Pancreas (tissue), 10 donors: ENCODE data around the gene KCNAB2. TPM values are rescaled to one million over a fixed set of nuclear protein-coding genes. Genes with fewer than 3 reads are reported as not detected.

Experiments
- ATAC-seq, 4 donors: fragments of 200-7000 bp; cut with Tn5 transposase; one replicate each; pipeline versions ENCODE4 v1.8.0 to v1.9.1; 2020; ENCODE audit warnings: mild to moderate bottlenecking in 4 of 4, moderate library complexity in 4 of 4
- DNase-seq, 6 donors: peaks; one replicate each; pipeline ENCODE4 v3.0.0-alpha.2; 2020
- FAIRE-seq: peaks from 2 replicates; lab custom pipeline; 2012; peaks lifted over from hg19 to GRCh38; lab: Jason Lieb, UNC
- H3K27ac ChIP-seq, 4 donors: fragments of 200-600 bp; sonication (generic); 1 replicate in 3 of 4; 2 replicates in 1 of 4; pipeline versions ENCODE4 v1.5.0 to v1.8.0; 2020
- H3K27me3 ChIP-seq, 4 donors: fragments of 200-600 bp; one replicate each; pipeline ENCODE4 v1.8.0; 2021
- H3K36me3 ChIP-seq, 3 donors: fragments of 200-600 bp; sonication (generic) in 1 of 3; one replicate each; pipeline versions ENCODE4 v1.5.0 to v1.8.0; 2020 to 2021
- H3K4me1 ChIP-seq, 3 donors: fragments of 200-600 bp; one replicate each; pipeline ENCODE4 v1.8.0; 2021
- H3K4me3 ChIP-seq, 4 donors: fragments of 200-600 bp; sonication (generic) in 2 of 4; one replicate each; pipeline versions ENCODE4 v1.5.0 to v1.8.0; 2020 to 2021
- H3K9me3 ChIP-seq, 4 donors: fragments of 200-600 bp; one replicate each; pipeline ENCODE4 v1.8.0; 2021
- WGBS, 2 donors: extraction: QIAGEN DNeasy Blood & Tissue Kit; methylation state at CpG; one replicate each; pipeline ENCODE4 v1.1.7; 2013; 5-methylcytosine and 5-hydroxymethylcytosine counted together
- intact Hi-C, 3 donors: fragments of 100-400 bp; cut with DNase I; formaldehyde crosslinking; loops; one replicate each; pipeline versions ENCODE4 v1.11.1 to v1.14.2; 2022
- polyA plus RNA-seq, 2 donors: library from polyadenylated mRNA; stranded (reverse); fragments of 200-250 nt; gene quantifications; one replicate each; pipeline ENCODE4 v1.2.3, GENCODE V29; 2013
- total RNA-seq, 6 donors: library from RNA; stranded (reverse); fragmentation: NEBNext Ultra II Directional in 4 of 6; extraction: Animal tissue kit (Norgen Biotek cat#: 25700) in 4 of 6; gene quantifications; one replicate each; pipeline versions ENCODE4 v1.2.1 to v1.2.4, GENCODE V29; 2021 to 2023
- TF ChIP-seq, protein P1 (sequence below), 4 donors: fragments of 200-600 bp; sonication (generic) in 3 of 4; IDR thresholded peaks; one replicate each; pipeline versions ENCODE4 v1.5.0 to v1.8.0; 2021; ENCODE audit warnings: antibody characterized with exemption in 4 of 4
- donor health status: healthy with polysubstance abuse.
- donor health status: DM: no; HTN: no; CAD: no; lungs with moderate emphysema.
- donor health status: DM: no; HTN: no; CAD: no.
- donor health status: control.
- donor health status: control.
- donor health status: Bipolar disorder and iron deficiency.
- donor health status: DM: yes; HTN: yes; CAD: no.
- donor health status: DM: no; HTN: no; CAD: no.
- donor health status: DM: no; HTN: no; CAD: no.
- donor health status: DM: yes; HTN: yes; CAD: no.

KCNAB2 gene
- total and polyA plus RNA-seq, 8 donors, result 1.2 to 9.0 (median 4.3) TPM

DNA sequence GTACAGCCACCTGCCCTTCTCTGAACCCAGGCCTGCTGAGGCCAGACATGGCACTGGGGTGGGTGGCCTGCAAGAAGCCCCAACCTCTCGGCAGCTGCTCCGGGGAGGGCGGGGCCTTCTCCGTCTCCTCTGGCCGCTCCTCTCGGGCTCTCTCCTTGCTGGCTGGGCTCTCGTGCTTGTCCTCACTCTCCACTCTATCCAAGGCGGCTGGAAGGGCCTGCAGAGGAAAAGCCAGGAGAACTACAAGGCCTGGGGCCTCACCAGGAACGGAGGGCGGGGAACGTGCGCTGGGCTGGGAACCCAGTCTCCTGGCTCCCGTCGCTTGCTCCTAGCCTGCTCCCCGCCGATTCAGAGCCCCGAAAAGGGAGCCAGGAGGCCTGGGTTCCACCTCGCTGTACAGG is 75.3 kb downstream of the KCNAB2 start:
- no peak for ATAC-seq
- Histone ChIP-seq H3K9me3 (no peaks in the 10 kb centered on the region), H3K4me1 (no peaks in the 10 kb centered on the region), H3K27me3 (no peaks in the 10 kb centered on the region), H3K27ac (no peak overlapping the region), H3K4me3 (no peak overlapping the region), H3K36me3 (no peaks in the 10 kb centered on the region)
- intact Hi-C loops, result no loop called here
- DNase-seq, result peak in 2 of 6 donors; percentile 42 to 49
- FAIRE-seq, result no peak
- WGBS, 2 donors, result 79 to 81% methylated on average over 18 of the region's 18 CpGs
- TF ChIP-seq, protein P1, sequence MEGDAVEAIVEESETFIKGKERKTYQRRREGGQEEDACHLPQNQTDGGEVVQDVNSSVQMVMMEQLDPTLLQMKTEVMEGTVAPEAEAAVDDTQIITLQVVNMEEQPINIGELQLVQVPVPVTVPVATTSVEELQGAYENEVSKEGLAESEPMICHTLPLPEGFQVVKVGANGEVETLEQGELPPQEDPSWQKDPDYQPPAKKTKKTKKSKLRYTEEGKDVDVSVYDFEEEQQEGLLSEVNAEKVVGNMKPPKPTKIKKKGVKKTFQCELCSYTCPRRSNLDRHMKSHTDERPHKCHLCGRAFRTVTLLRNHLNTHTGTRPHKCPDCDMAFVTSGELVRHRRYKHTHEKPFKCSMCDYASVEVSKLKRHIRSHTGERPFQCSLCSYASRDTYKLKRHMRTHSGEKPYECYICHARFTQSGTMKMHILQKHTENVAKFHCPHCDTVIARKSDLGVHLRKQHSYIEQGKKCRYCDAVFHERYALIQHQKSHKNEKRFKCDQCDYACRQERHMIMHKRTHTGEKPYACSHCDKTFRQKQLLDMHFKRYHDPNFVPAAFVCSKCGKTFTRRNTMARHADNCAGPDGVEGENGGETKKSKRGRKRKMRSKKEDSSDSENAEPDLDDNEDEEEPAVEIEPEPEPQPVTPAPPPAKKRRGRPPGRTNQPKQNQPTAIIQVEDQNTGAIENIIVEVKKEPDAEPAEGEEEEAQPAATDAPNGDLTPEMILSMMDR (IDR thresholded peaks at IDR 0.05), result no peak

DNA sequence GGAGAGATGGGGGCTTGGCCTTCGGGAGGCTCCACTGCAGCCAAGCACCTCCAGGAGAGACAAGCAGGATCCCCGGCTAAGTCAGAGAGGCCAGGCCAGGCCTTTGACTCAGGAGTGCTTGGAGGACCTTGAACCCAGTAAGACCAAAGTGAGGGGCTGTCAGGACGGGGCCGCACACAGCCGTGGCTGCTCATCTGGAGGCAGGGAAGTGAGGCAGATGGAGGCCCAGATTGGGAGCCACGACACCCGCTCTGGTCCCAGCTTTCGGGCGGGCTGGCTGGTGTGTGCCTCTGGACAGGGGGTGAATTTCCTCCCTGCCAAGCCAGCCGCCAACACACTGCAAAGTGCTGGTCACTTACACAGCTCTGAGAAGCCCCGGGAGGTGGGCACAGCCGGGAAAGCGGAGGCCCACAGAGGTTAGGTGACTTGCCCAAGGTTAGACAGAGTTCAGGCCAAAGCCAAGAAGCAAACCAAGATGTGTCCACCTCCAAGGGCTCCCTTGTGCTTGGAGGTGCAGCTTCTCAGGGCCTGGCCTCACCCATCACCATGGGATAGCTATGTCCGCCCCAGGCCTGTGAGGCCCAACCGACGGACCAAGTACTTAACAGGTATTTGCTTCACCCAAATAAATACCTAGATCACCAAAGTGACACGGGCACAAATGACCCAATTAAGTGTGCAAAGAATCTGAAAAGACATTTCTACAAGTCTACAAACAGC is 76.1 kb downstream of the KCNAB2 start:
- Histone ChIP-seq H3K27me3 (no peaks in the 10 kb centered on the region), H3K27ac (no peak overlapping the region), H3K9me3 (no peaks in the 10 kb centered on the region), H3K36me3 (no peaks in the 10 kb centered on the region), H3K4me1 (no peaks in the 10 kb centered on the region), H3K4me3 (no peak overlapping the region)
- TF ChIP-seq, protein P1 (IDR thresholded peaks at IDR 0.05), result no peak
- intact Hi-C loops, result no loop called here
- WGBS, 2 donors, result 81 to 89% methylated on average over 17 of the region's 17 CpGs
- FAIRE-seq (no peak), DNase-seq (peak in 2 of 6 donors; percentile 45 to 46), ATAC-seq (no peak)

GRCh38 chr1:6123083-6123482 is 77.4 kb downstream of the KCNAB2 start:
- intact Hi-C loops, result no loop called here
- no peak for ATAC-seq
- no peaks in the 10 kb centered on the region for H3K36me3 ChIP-seq
- no peaks in the 10 kb centered on the region for H3K27me3 ChIP-seq
- no peak overlapping the region for H3K27ac ChIP-seq
- TF ChIP-seq, protein P1 (IDR thresholded peaks at IDR 0.05), result no peak
- H3K4me3 ChIP-seq, result no peak overlapping the region
- no peak for FAIRE-seq
- 74 to 80% methylated on average over 7 of the region's 7 CpGs for WGBS, 2 donors
- DNase-seq, result no peak
- H3K4me1 ChIP-seq, result no peaks in the 10 kb centered on the region
- H3K9me3 ChIP-seq, result no peaks in the 10 kb centered on the region

DNA sequence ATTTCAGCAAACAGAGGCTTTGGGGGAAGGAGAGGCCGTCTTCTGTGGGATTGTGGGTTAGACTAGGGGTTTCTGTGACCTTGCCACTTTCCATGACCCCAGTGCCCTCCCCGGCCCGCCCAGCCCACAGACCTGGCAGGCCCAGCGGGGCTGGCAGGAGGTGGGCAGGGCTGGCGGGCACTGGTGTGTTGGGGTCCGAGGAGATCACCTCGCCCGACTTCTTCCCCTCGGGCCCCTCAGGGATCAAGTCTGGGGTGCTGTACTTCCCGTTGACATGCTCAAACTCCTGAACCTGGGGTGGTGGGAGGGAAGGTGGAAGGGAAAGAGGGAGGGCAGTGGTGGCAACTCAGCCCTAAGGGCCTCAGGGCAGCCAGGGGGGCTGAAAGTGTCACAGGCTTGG is 78.1 kb downstream of the KCNAB2 start:
- intact Hi-C loops, result no loop called here
- DNase-seq, result peak in 2 of 6 donors; percentile 43 to 54
- FAIRE-seq, result no peak
- Histone ChIP-seq H3K27me3 (no peaks in the 10 kb centered on the region), H3K4me1 (no peaks in the 10 kb centered on the region), H3K4me3 (no peak overlapping the region), H3K9me3 (no peaks in the 10 kb centered on the region), H3K27ac (no peak overlapping the region), H3K36me3 (no peaks in the 10 kb centered on the region)
- no peak for ATAC-seq
- TF ChIP-seq, protein P1 (IDR thresholded peaks at IDR 0.05), result no peak
- WGBS, 2 donors, result 69 to 73% methylated on average over 10 of the region's 10 CpGs

GRCh38 chr1:6124341-6124740 is 78.7 kb downstream of the KCNAB2 start:
- TF ChIP-seq, protein P1 (IDR thresholded peaks at IDR 0.05), result no peak
- 79 to 84% methylated on average over 11 to 12 of the region's 12 CpGs for WGBS, 2 donors

More at GRCh38 chr1:6124341-6124740, 78.7 kb downstream of the KCNAB2 start:
- H3K4me3 ChIP-seq, result no peak overlapping the region
- DNase-seq (peak in 2 of 6 donors; percentile 49 to 52), FAIRE-seq (no peak), ATAC-seq (no peak)
- no peak overlapping the region for H3K27ac ChIP-seq
- intact Hi-C loops, result no loop called here
- no peaks in the 10 kb centered on the region for H3K9me3 ChIP-seq
- H3K4me1 ChIP-seq, result no peaks in the 10 kb centered on the region
- no peaks in the 10 kb centered on the region for H3K27me3 ChIP-seq
- no peaks in the 10 kb centered on the region for H3K36me3 ChIP-seq
